Bronchial epithelial cell (primary cell): ENCODE results near the gene KCNH5. TPM values are rescaled to one million over a fixed set of nuclear protein-coding genes. Genes with fewer than 3 reads are reported as not detected.

Experiments
- DNase-seq: peaks from one replicate; pipeline ENCODE4 v3.0.0-alpha.2; 2010; ENCODE audit warnings: low read depth
- FAIRE-seq: peaks from 2 replicates; lab custom pipeline; 2011; peaks lifted over from hg19 to GRCh38; lab: Jason Lieb, UNC
- H3K27me3 ChIP-seq: 2 replicates; pipeline ENCODE4 v1.5.1; 2011; ENCODE audit warnings: low read length; ENCODE audit not compliant: control insufficient read depth, insufficient read depth
- H3K36me3 ChIP-seq: 2 replicates; pipeline ENCODE4 v1.5.1; 2011; ENCODE audit warnings: low read length; ENCODE audit not compliant: control insufficient read depth, insufficient read depth
- H3K4me3 ChIP-seq: 2 replicates; pipeline ENCODE4 v1.5.1; 2011; ENCODE audit warnings: mild to moderate bottlenecking, low read depth, low read length, control low read depth
- CTCF ChIP-seq: IDR thresholded peaks from 2 replicates; pipeline ENCODE4 v1.5.1; 2011; ENCODE audit warnings: mild to moderate bottlenecking, moderate library complexity, low read length, control low read depth, inconsistent platforms; ENCODE audit not compliant: insufficient read depth, severe bottlenecking
- total RNA-seq: library from RNA; depleted of rRNA; stranded (reverse); fragments of >200 nt; gene quantifications from 2 replicates; pipeline ENCODE4 v1.2.1, GENCODE V29; 2014

KCNH5 gene
- total RNA-seq, 1 donor from 2014 or later: under 0.01 TPM

- DNase-seq (peak; percentile 8), FAIRE-seq (no peak)
- Histone ChIP-seq H3K4me3 (no peak overlapping the region), H3K36me3 (no peaks in the 10 kb centered on the region), H3K27me3 (no peaks in the 10 kb centered on the region)
- no peak for TF ChIP-seq CTCF
These were observed 56.3 kb downstream of the KCNH5 start for GRCh38 chr14:62988967-62989366.

- Histone ChIP-seq H3K36me3 (no peaks in the 10 kb centered on the region), H3K4me3 (no peak overlapping the region), H3K27me3 (no peaks in the 10 kb centered on the region)
- no peak for DNase-seq
- TF ChIP-seq CTCF: no peak
- no peak for FAIRE-seq
These were observed 61.4 kb downstream of the KCNH5 start for GRCh38 chr14:62983821-62984220.

- Histone ChIP-seq H3K4me3 (no peak overlapping the region), H3K27me3 (no peaks in the 10 kb centered on the region), H3K36me3 (no peaks in the 10 kb centered on the region)
- FAIRE-seq (no peak), DNase-seq (no peak)
- TF ChIP-seq CTCF: no peak
These were observed 64.6 kb downstream of the KCNH5 start for GRCh38 chr14:62980693-62981092.

- Histone ChIP-seq H3K4me3 (no peak overlapping the region), H3K36me3 (no peaks in the 10 kb centered on the region), H3K27me3 (no peaks in the 10 kb centered on the region)
- peak; percentile 97 for DNase-seq
- no peak for FAIRE-seq
- TF ChIP-seq CTCF: no peak
These were observed 87.7 kb downstream of the KCNH5 start for GRCh38 chr14:62957562-62957961.

- Histone ChIP-seq H3K4me3 (no peak overlapping the region), H3K27me3 (no peaks in the 10 kb centered on the region), H3K36me3 (no peaks in the 10 kb centered on the region)
- FAIRE-seq (no peak), DNase-seq (peak; percentile 43)
- no peak for TF ChIP-seq CTCF
These were observed 88.8 kb downstream of the KCNH5 start for GRCh38 chr14:62956413-62956812.

- no peak overlapping the region for H3K4me3 ChIP-seq
- TF ChIP-seq CTCF: no peak
- DNase-seq: no peak
- no peaks in the 10 kb centered on the region for H3K27me3 ChIP-seq
- no peak for FAIRE-seq
- H3K36me3 ChIP-seq: no peaks in the 10 kb centered on the region
These were observed 91.1 kb downstream of the KCNH5 start for GRCh38 chr14:62954165-62954564.
